Endothelial cell of umbilical vein (primary cell): ENCODE data around the gene RELCH.

Experiments used
- EZH2 ChIP-seq: IDR thresholded peaks from 2 replicates; pipeline ENCODE4 v1.6.1; 2012; ENCODE audit warnings: borderline replicate concordance, low read depth, mild to moderate bottlenecking, moderate library complexity, low read length, inconsistent platforms; ENCODE audit not compliant: severe bottlenecking
- FOS ChIP-seq: IDR thresholded peaks from 2 replicates; pipeline ENCODE4 v1.6.1; 2011; ENCODE audit warnings: mild to moderate bottlenecking, low read length, moderate library complexity, borderline replicate concordance; ENCODE audit not compliant: insufficient read depth
- GATA2 ChIP-seq: IDR thresholded peaks from 2 replicates; pipeline ENCODE4 v1.7.0; 2011; ENCODE audit warnings: low read depth, mild to moderate bottlenecking, moderate library complexity, mixed read lengths, low read length; ENCODE audit not compliant: insufficient read length, insufficient read depth
- JUN ChIP-seq: IDR thresholded peaks from 2 replicates; pipeline ENCODE4 v1.6.1; 2011; ENCODE audit warnings: borderline replicate concordance, low read depth; ENCODE audit not compliant: insufficient read length, insufficient read depth
- MYC ChIP-seq: IDR thresholded peaks from one replicate; pipeline ENCODE4 v1.6.1; 2011; ENCODE audit warnings: mild to moderate bottlenecking, low read depth, low read length
- POLR2A ChIP-seq: IDR thresholded peaks from 2 replicates; pipeline ENCODE4 v1.6.1; 2012; ENCODE audit warnings: low read depth, mild to moderate bottlenecking, control low read depth, low read length
- POLR2AphosphoS5 ChIP-seq: IDR thresholded peaks from 2 replicates; pipeline ENCODE4 v1.6.1; 2012; ENCODE audit warnings: low read depth, mild to moderate bottlenecking, control low read depth, low read length, moderate library complexity; ENCODE audit not compliant: insufficient read depth
- TF ChIP-seq, protein P1 (sequence below), 2 donors: IDR thresholded peaks; 1 replicate in 1 of 2; 2 replicates in 1 of 2; pipeline ENCODE4 v1.5.1; 2011; ENCODE audit warnings: low read length in 2 of 2, mild to moderate bottlenecking in 2 of 2, moderate library complexity in 2 of 2, control low read depth in 1 of 2, inconsistent platforms in 1 of 2, low read depth in 1 of 2; ENCODE audit not compliant: insufficient read depth in 1 of 2; ENCODE audit errors: extremely low read depth in 1 of 2
- TF ChIP-seq, protein P2 (sequence below): IDR thresholded peaks from 2 replicates; pipeline ENCODE4 v1.6.1; 2011; ENCODE audit not compliant: insufficient read depth, insufficient read length

DNA sequence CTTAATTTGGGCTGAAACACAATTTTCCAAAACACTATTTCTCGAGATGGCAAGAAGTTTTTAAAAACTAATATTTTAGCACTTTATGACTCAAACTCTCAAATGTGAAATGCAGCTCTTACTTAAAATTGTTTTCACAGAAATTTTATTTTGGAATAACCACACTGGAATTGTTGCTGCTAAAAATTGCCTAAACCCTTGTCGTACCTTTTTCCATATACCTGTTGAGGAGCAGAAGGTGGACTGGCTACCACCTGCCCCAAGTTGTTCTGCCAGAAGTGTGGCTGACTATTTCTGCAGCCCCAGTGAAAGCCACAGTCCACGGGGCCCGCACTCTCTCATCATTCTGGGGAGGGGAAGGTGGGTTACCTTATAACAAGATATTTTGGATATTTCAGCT lies 161.4 kb downstream of the RELCH start:
- TF ChIP-seq, protein P1, sequence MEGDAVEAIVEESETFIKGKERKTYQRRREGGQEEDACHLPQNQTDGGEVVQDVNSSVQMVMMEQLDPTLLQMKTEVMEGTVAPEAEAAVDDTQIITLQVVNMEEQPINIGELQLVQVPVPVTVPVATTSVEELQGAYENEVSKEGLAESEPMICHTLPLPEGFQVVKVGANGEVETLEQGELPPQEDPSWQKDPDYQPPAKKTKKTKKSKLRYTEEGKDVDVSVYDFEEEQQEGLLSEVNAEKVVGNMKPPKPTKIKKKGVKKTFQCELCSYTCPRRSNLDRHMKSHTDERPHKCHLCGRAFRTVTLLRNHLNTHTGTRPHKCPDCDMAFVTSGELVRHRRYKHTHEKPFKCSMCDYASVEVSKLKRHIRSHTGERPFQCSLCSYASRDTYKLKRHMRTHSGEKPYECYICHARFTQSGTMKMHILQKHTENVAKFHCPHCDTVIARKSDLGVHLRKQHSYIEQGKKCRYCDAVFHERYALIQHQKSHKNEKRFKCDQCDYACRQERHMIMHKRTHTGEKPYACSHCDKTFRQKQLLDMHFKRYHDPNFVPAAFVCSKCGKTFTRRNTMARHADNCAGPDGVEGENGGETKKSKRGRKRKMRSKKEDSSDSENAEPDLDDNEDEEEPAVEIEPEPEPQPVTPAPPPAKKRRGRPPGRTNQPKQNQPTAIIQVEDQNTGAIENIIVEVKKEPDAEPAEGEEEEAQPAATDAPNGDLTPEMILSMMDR (IDR thresholded peaks at IDR 0.05; ENCODE audit: extremely low read depth in 1 of 2, insufficient read depth in 1 of 2, low read depth in 1 of 2, low read length in 2 of 2) = no peak
- TF ChIP-seq POLR2A = no peak
- TF ChIP-seq, protein P2, sequence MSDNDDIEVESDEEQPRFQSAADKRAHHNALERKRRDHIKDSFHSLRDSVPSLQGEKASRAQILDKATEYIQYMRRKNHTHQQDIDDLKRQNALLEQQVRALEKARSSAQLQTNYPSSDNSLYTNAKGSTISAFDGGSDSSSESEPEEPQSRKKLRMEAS = no peak
- no peak for TF ChIP-seq EZH2
- no peak for TF ChIP-seq FOS
- no peak for TF ChIP-seq POLR2AphosphoS5
- no peak for TF ChIP-seq GATA2
- TF ChIP-seq JUN = no peak
- no peak for TF ChIP-seq MYC
